Pancreas (tissue), 10 donors: ENCODE measurements around the gene PTGER1. TPM values are rescaled to one million over a fixed set of nuclear protein-coding genes. Genes with fewer than 3 reads are reported as not detected.

Experiments used
- ATAC-seq, 4 donors: fragments of 200-7000 bp; cut with Tn5 transposase; one replicate each; pipeline versions ENCODE4 v1.8.0 to v1.9.1; 2020; ENCODE audit warnings: mild to moderate bottlenecking in 4 of 4, moderate library complexity in 4 of 4
- DNase-seq, 6 donors: peaks; one replicate each; pipeline ENCODE4 v3.0.0-alpha.2; 2020
- FAIRE-seq: peaks from 2 replicates; lab custom pipeline; 2012; peaks lifted over from hg19 to GRCh38; lab: Jason Lieb, UNC
- H3K27ac ChIP-seq, 4 donors: fragments of 200-600 bp; sonication (generic); 1 replicate in 3 of 4; 2 replicates in 1 of 4; pipeline versions ENCODE4 v1.5.0 to v1.8.0; 2020
- H3K27me3 ChIP-seq, 4 donors: fragments of 200-600 bp; one replicate each; pipeline ENCODE4 v1.8.0; 2021
- H3K36me3 ChIP-seq, 3 donors: fragments of 200-600 bp; sonication (generic) in 1 of 3; one replicate each; pipeline versions ENCODE4 v1.5.0 to v1.8.0; 2020 to 2021
- H3K4me1 ChIP-seq, 3 donors: fragments of 200-600 bp; one replicate each; pipeline ENCODE4 v1.8.0; 2021
- H3K4me3 ChIP-seq, 4 donors: fragments of 200-600 bp; sonication (generic) in 2 of 4; one replicate each; pipeline versions ENCODE4 v1.5.0 to v1.8.0; 2020 to 2021
- H3K9me3 ChIP-seq, 4 donors: fragments of 200-600 bp; one replicate each; pipeline ENCODE4 v1.8.0; 2021
- WGBS, 2 donors: extraction: QIAGEN DNeasy Blood & Tissue Kit; methylation state at CpG; one replicate each; pipeline ENCODE4 v1.1.7; 2013; 5-methylcytosine and 5-hydroxymethylcytosine counted together
- intact Hi-C, 3 donors: fragments of 100-400 bp; cut with DNase I; formaldehyde crosslinking; loops; one replicate each; pipeline versions ENCODE4 v1.11.1 to v1.14.2; 2022
- polyA plus RNA-seq, 2 donors: library from polyadenylated mRNA; stranded (reverse); fragments of 200-250 nt; gene quantifications; one replicate each; pipeline ENCODE4 v1.2.3, GENCODE V29; 2013
- total RNA-seq, 6 donors: library from RNA; stranded (reverse); fragmentation: NEBNext Ultra II Directional in 4 of 6; extraction: Animal tissue kit (Norgen Biotek cat#: 25700) in 4 of 6; gene quantifications; one replicate each; pipeline versions ENCODE4 v1.2.1 to v1.2.4, GENCODE V29; 2021 to 2023
- TF ChIP-seq, protein P1 (sequence below), 4 donors: fragments of 200-600 bp; sonication (generic) in 3 of 4; IDR thresholded peaks; one replicate each; pipeline versions ENCODE4 v1.5.0 to v1.8.0; 2021; ENCODE audit warnings: antibody characterized with exemption in 4 of 4
- donor health status: healthy with polysubstance abuse.
- donor health status: DM: no; HTN: no; CAD: no; lungs with moderate emphysema.
- donor health status: DM: no; HTN: no; CAD: no.
- donor health status: control.
- donor health status: control.
- donor health status: Bipolar disorder and iron deficiency.
- donor health status: DM: yes; HTN: yes; CAD: no.
- donor health status: DM: no; HTN: no; CAD: no.
- donor health status: DM: no; HTN: no; CAD: no.
- donor health status: DM: yes; HTN: yes; CAD: no.

The PTGER1 gene
- total and polyA plus RNA-seq, 8 donors = 0.12 to 0.61 (median 0.28) TPM; not detected in 1

DNA sequence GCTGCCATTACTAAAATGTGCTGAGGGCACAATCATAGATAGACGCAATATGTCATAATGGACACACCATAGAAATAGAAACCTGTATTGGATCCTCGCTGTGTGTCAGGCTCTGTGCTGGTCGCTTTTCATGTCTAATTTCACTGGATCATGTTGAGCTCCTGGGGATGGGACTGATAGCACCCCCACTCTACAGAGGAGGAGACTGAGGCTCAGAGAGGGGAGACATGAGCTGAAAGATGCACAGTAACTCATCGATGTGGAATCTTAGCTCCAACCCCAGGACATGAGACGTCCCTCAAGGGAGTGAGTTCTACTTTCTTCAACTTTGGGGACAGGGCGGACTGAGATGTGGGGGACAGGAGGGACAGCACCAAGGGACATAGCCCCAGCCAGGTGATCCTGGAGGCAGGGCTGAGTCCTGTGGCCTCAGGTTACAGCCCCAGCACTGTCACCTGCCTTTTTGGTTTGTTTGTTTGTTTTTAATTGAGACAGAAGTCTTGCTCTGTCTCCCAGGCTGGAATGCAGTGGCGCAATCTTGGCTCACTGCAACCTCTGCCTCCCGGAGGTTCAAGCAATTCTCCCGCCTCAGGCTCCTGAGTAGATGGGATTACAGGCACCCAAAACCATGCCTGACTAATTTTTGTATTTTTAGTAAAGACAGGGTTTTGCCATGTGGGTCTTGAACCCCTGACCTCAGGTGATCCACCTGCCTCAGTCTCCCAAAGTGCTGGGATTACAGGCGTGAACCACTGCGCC lies 27.4 kb upstream of the PTGER1 start:
- no peaks in the 10 kb centered on the region for H3K27me3 ChIP-seq

DNA sequence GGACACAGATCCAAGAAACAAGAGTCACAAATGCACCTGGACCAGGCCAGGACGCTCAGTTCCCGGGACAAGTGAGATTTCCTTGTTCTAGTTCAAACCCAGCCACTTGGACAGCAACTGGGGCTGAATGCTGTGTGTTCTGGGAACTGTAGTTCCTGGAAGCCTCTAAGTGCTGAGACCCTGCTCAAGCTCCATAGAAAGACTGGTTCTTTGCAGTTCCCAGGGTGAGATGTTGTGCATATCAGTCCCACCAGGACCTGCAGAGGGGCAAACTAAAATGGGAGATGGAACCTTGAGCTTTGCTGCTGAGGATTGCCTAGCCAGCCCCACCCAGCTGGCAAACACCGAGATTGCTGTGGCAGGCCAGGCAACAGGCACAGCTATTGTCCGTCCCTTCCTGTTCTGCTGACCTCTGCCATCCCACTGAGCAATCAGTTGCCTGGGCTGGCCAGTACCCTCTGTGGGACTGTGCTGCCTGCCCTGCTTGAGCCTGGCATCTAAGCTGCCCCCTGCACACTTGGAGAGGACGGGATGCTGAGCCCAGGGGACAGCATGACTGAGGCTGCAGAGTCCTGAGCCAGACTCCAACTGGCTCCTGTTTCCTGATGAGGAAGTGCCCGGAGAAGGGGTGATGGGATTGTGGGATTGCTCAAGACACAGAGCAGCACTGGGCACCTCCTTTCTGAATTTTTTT lies 22.2 kb upstream of the PTGER1 start:
- TF ChIP-seq, protein P1, sequence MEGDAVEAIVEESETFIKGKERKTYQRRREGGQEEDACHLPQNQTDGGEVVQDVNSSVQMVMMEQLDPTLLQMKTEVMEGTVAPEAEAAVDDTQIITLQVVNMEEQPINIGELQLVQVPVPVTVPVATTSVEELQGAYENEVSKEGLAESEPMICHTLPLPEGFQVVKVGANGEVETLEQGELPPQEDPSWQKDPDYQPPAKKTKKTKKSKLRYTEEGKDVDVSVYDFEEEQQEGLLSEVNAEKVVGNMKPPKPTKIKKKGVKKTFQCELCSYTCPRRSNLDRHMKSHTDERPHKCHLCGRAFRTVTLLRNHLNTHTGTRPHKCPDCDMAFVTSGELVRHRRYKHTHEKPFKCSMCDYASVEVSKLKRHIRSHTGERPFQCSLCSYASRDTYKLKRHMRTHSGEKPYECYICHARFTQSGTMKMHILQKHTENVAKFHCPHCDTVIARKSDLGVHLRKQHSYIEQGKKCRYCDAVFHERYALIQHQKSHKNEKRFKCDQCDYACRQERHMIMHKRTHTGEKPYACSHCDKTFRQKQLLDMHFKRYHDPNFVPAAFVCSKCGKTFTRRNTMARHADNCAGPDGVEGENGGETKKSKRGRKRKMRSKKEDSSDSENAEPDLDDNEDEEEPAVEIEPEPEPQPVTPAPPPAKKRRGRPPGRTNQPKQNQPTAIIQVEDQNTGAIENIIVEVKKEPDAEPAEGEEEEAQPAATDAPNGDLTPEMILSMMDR (IDR thresholded peaks at IDR 0.05) = no peak
- H3K27me3 ChIP-seq = no peaks in the 10 kb centered on the region
- 38 to 41% methylated on average over 6 of the region's 6 CpGs for WGBS, 2 donors
- ATAC-seq = peak in 3 of 4 donors; percentile 10 to 21 (median 20)
- no peak for DNase-seq
- H3K9me3 ChIP-seq = no peaks in the 10 kb centered on the region
- no peak for FAIRE-seq
- intact Hi-C loops = no loop called here
- H3K4me3 ChIP-seq = no peak overlapping the region
- H3K27ac ChIP-seq = peak overlapping the region; percentile 25 to 83 (median 66)
- no peaks in the 10 kb centered on the region for H3K36me3 ChIP-seq
- peaks cover 0 to 5% (median 4%) of the 10 kb centered on the region in 3 donors for H3K4me1 ChIP-seq

More for the DNA sequence above, 27.4 kb upstream of the PTGER1 start:
- no peaks in the 10 kb centered on the region for H3K9me3 ChIP-seq
- H3K36me3 ChIP-seq = no peaks in the 10 kb centered on the region
- 61 to 69% methylated on average over 11 of the region's 11 CpGs for WGBS, 2 donors
- H3K4me3 ChIP-seq = no peak overlapping the region
- FAIRE-seq (no peak), ATAC-seq (peak in 2 of 4 donors; percentile 33 to 40), DNase-seq (peak in 1 of 6 donors; percentile 54)
- TF ChIP-seq, protein P1 (IDR thresholded peaks at IDR 0.05) = no peak
- intact Hi-C loops = no loop called here
- H3K4me1 ChIP-seq = peaks cover 0 to under 1% (median 0%) of the 10 kb centered on the region in 3 donors
- H3K27ac ChIP-seq = peak overlapping the region in 1 of 4 donors; percentile 33

DNA sequence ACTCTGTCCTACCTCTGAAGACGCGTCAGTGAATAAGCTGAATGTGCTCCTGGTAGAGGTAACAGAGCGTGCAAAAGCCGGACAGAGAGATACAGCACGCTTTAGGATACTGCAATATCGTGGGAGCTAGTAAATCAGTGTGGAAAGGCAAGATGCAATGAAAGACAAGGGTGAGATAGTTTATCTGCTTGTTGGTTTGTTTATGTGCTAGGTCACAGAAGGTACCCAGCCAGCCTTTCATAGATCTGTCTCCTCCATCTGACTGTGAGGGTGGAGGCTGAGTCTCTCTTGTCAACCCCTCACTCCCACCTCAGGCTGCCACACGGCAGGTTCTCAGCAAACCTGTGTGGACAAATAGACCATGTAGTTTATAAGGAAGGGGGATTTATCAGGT lies 21.7 kb upstream of the PTGER1 start:
- H3K4me1 ChIP-seq = peaks cover 0 to 5% (median 4%) of the 10 kb centered on the region in 3 donors

DNA sequence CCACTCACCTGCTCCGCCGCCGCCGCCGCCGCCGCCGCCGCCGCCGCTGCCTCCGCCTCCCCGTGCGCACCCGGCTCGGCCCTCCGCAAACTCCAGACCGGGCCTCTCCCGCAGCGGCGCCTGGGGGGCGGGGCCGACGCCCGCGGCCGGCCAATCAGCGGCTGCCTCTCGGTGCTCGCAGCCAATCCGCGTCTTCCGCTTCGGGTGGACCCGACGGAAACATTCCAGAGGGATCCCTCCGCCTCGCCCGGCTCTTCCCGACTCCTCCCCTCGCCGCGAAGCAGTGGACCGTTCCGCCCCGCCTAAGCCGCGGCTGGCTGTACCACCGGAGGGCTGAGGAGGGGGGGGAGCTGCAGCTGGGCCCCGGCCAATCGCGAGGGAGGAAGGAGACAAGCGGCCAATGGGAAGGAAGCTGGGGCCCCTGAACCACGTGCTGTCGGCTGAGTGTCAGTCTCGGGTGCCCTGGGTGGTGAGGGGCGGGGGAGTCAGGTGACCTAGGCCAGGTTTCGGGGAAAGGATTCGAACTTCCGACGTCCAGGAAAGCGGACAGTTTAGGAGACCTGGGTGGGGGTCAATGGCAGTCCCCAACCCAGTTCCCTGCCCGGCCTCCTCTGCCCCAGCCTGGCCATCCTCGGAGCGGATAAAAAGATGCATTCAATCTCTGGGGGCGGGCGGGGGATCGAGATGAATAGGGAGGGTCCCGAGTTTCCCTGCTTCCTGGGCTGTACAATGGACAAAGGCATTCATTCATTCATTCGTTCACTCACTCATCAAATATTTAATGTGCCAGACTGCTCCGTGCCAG lies 21.1 kb upstream of the PTGER1 start, which contains the start of gene GIPC1:
TSS of gene GIPC1 (minus strand) at position 99 of the 805 bp plus-strand sequence. CDS start 13,151 bp downstream, outside the sequence.
- intact Hi-C loops = no loop called here
- Histone ChIP-seq H3K4me1 (peaks cover 0 to 5% (median 4%) of the 10 kb centered on the region in 3 donors), H3K27me3 (no peaks in the 10 kb centered on the region), H3K36me3 (no peaks in the 10 kb centered on the region), H3K9me3 (no peaks in the 10 kb centered on the region), H3K27ac (peak within 1 kb of the TSS; percentile 25 to 83 (median 70)), H3K4me3 (peak within 1 kb of the TSS; percentile 63 to 91 (median 74))
- peak; percentile 61 for FAIRE-seq
- peak; percentile 95 to 99 (median 98) for DNase-seq
- ATAC-seq = peak; percentile 95 to 97 (median 95)
- TF ChIP-seq, protein P1 (IDR thresholded peaks at IDR 0.05) = no peak
- WGBS, 2 donors = 2% methylated on average over 42 to 71 of the region's 71 CpGs

More for the DNA sequence above, 21.7 kb upstream of the PTGER1 start:
- Histone ChIP-seq H3K27ac (peak overlapping the region; percentile 25 to 83 (median 66)), H3K36me3 (no peaks in the 10 kb centered on the region), H3K9me3 (no peaks in the 10 kb centered on the region), H3K27me3 (no peaks in the 10 kb centered on the region), H3K4me3 (peak overlapping the region in 3 of 4 donors; percentile 2 to 91 (median 72))
- intact Hi-C loops = no loop called here
- ATAC-seq (peak in 3 of 4 donors; percentile 1 to 15 (median 9)), DNase-seq (no peak), FAIRE-seq (no peak)
- TF ChIP-seq, protein P1 (IDR thresholded peaks at IDR 0.05) = no peak
- 16 to 19% methylated on average over 7 of the region's 7 CpGs for WGBS, 2 donors
